Measurements from ENCODE around the gene WNT4.

GRCh38 chr1:22166439-22166838, 23.5 kb upstream of the WNT4 start:
- TF ChIP-seq CTCF (IDR thresholded peaks at IDR 0.05; ENCODE audit: low read depth, low read length), result no peak
- no peak for TF ChIP-seq EZH2phosphoT487 (IDR thresholded peaks at IDR 0.05; ENCODE audit: low read depth)
